Measurements from ENCODE around the gene ROBO2.

The ROBO2 gene

DNA sequence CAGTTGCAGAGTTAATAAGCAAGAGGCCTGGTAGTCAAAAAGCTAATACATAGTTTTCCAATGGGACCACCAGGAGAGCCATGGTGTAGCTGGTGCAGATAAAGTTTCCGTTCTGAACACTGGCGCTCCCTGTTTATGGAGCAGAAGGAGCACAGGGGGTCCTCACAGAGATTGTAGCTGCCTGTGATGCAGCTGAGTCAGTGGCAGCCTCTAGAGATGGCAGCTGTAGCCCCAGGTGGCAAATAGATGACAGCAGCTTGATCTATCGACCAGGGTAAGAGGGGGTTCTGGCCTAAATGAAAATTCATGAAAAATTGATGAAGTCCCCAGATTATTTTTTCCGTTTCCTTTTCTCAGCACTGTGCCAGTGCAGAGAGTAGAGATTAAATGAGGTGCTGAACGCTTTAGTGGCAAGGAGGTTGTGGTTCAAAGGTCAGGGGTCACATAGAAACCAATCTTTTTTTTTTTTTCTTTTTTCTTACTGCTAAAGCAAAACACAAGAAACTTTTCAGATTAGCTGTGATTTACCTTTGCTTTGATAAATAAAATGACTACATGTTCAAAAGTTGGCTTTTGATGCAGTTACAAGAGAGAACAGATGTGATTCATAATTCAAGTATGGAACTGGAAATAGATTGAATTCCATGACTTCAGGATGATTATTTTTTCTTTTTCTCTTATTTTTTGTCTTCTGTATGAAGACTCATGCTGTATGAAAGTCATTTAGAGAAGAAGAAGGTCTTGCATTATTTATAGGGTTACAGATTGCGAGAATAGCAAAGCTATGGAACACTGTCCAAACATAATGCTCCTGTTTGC lies 63.3 kb downstream of the ROBO2 start:
- Histone ChIP-seq H3K36me3 (ENCODE audit: control insufficient read depth, insufficient read depth, low read length) (no peaks in the 10 kb centered on the region), H3K9me3 (ENCODE audit: control insufficient read depth, low read length) (no peaks in the 10 kb centered on the region)
- WGBS, 2 experiments (ENCODE audit: insufficient coverage in 2 of 2), result 79 to 88% methylated on average over 4 to 5 of the region's 6 CpGs

DNA sequence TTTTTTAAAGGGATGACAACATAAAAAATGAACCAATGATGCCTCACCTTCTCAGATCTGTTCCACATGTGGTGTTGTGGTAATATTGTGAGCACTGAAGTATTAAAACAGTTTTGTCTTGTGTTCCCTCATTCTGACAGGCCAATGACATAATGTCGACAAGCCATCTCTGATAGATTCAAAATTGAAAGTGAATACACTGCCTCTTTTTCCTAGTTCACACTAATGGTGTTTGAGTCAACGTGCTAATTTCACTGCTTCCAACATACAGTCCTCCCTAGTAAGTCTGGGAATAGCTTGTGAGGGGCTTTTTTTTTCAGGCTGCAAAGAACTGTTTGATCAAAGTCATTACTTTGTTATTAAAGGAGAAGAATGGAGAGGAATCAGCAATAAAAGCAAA lies 82.8 kb downstream of the ROBO2 start:
- no CpG with 5 or more reads among the region's 2 CpGs for WGBS, 2 experiments (ENCODE audit: insufficient coverage in 2 of 2)
- no peaks in the 10 kb centered on the region for H3K36me3 ChIP-seq (ENCODE audit: control insufficient read depth, insufficient read depth, low read length)

More for the DNA sequence above, 63.3 kb downstream of the ROBO2 start:
- Histone ChIP-seq H3K4me3 (ENCODE audit: extremely low read depth, insufficient read depth, low read length, poor library complexity, severe bottlenecking) (no peak overlapping the region), H3K27ac (ENCODE audit: low read depth, low read length, severe bottlenecking) (no peak overlapping the region), H3K4me1 (ENCODE audit: control insufficient read depth, insufficient read depth, low read length, poor library complexity, severe bottlenecking) (no peaks in the 10 kb centered on the region)

GRCh38 chr3:77125966-77126365 lies 86.1 kb downstream of the ROBO2 start:
- H3K4me3 ChIP-seq (ENCODE audit: extremely low read depth, insufficient read depth, low read length, poor library complexity, severe bottlenecking), result no peak overlapping the region

More for the DNA sequence above, 82.8 kb downstream of the ROBO2 start:
- Histone ChIP-seq H3K9me3 (ENCODE audit: control insufficient read depth, low read length) (no peaks in the 10 kb centered on the region), H3K4me1 (ENCODE audit: control insufficient read depth, insufficient read depth, low read length, poor library complexity, severe bottlenecking) (no peaks in the 10 kb centered on the region), H3K4me3 (ENCODE audit: extremely low read depth, insufficient read depth, low read length, poor library complexity, severe bottlenecking) (no peak overlapping the region), H3K27ac (ENCODE audit: low read depth, low read length, severe bottlenecking) (no peak overlapping the region)

DNA sequence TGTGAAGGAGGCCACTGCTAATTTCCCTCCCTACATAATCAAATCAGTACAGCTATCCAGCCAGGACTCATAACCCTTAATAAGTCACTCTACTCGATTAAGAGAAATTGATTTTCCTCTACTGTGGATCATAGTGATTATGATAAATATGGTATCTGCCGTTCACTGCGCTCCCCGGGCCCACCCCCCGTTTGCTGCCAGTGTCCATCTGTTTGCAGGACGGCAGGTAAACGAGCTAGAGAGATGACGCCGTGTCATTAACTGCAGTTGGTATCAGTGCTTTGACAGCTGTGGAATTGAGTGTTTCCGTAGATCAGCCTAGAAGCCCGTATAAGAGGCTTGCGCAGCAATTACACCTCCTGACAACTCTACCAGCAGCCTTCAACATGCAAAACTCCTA lies 94.9 kb downstream of the ROBO2 start:
- Histone ChIP-seq H3K36me3 (ENCODE audit: control insufficient read depth, insufficient read depth, low read length) (no peaks in the 10 kb centered on the region), H3K4me3 (ENCODE audit: extremely low read depth, insufficient read depth, low read length, poor library complexity, severe bottlenecking) (no peak overlapping the region), H3K9me3 (ENCODE audit: control insufficient read depth, low read length) (no peaks in the 10 kb centered on the region), H3K4me1 (ENCODE audit: control insufficient read depth, insufficient read depth, low read length, poor library complexity, severe bottlenecking) (no peaks in the 10 kb centered on the region), H3K27ac (ENCODE audit: low read depth, low read length, severe bottlenecking) (no peak overlapping the region)
- WGBS, 2 experiments (ENCODE audit: insufficient coverage in 2 of 2), result 90 to 94% methylated on average over 7 to 8 of the region's 12 CpGs

More at GRCh38 chr3:77125966-77126365, 86.1 kb downstream of the ROBO2 start:
- no CpG with 5 or more reads among the region's 3 CpGs for WGBS, 2 experiments (ENCODE audit: insufficient coverage in 2 of 2)
- Histone ChIP-seq H3K36me3 (ENCODE audit: control insufficient read depth, insufficient read depth, low read length) (no peaks in the 10 kb centered on the region), H3K4me1 (ENCODE audit: control insufficient read depth, insufficient read depth, low read length, poor library complexity, severe bottlenecking) (no peaks in the 10 kb centered on the region), H3K27ac (ENCODE audit: low read depth, low read length, severe bottlenecking) (no peak overlapping the region), H3K9me3 (ENCODE audit: control insufficient read depth, low read length) (no peaks in the 10 kb centered on the region)

- Histone ChIP-seq H3K4me1 (ENCODE audit: control insufficient read depth, insufficient read depth, low read length, poor library complexity, severe bottlenecking) (no peaks in the 10 kb centered on the region), H3K9me3 (ENCODE audit: control insufficient read depth, low read length) (no peaks in the 10 kb centered on the region), H3K4me3 (ENCODE audit: extremely low read depth, insufficient read depth, low read length, poor library complexity, severe bottlenecking) (no peak overlapping the region), H3K36me3 (ENCODE audit: control insufficient read depth, insufficient read depth, low read length) (no peaks in the 10 kb centered on the region), H3K27ac (ENCODE audit: low read depth, low read length, severe bottlenecking) (no peak overlapping the region)
- 77 to 93% methylated on average over 4 to 5 of the region's 5 CpGs for WGBS, 2 experiments (ENCODE audit: insufficient coverage in 2 of 2)
These were observed 97.7 kb downstream of the ROBO2 start for GRCh38 chr3:77137559-77137958.

DNA sequence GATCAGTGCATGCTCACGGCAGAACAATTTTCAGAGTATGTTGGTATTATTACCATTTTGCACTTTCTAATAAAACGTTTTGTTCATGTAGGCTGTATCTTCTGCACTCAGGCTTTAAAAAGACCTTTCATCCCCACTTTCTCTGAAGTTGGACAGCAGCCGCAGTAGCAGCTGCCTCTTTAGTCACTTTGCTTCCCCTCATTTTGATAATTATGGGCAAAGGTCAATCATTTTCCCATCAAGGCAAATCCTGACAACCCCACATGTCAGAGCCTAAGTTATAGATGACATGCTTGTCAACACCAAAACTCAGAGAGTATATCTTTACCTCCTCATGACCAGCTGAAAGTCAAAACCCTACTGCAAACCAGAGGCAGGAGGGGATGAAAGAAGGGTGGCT lies 99.7 kb downstream of the ROBO2 start:
- Histone ChIP-seq H3K27ac (ENCODE audit: low read depth, low read length, severe bottlenecking) (no peak overlapping the region), H3K9me3 (ENCODE audit: control insufficient read depth, low read length) (no peaks in the 10 kb centered on the region), H3K36me3 (ENCODE audit: control insufficient read depth, insufficient read depth, low read length) (no peaks in the 10 kb centered on the region), H3K4me1 (ENCODE audit: control insufficient read depth, insufficient read depth, low read length, poor library complexity, severe bottlenecking) (no peaks in the 10 kb centered on the region), H3K4me3 (ENCODE audit: extremely low read depth, insufficient read depth, low read length, poor library complexity, severe bottlenecking) (no peak overlapping the region)
- 69 to 93% methylated on average over 2 of the region's 3 CpGs for WGBS, 2 experiments (ENCODE audit: insufficient coverage in 2 of 2)

DNA sequence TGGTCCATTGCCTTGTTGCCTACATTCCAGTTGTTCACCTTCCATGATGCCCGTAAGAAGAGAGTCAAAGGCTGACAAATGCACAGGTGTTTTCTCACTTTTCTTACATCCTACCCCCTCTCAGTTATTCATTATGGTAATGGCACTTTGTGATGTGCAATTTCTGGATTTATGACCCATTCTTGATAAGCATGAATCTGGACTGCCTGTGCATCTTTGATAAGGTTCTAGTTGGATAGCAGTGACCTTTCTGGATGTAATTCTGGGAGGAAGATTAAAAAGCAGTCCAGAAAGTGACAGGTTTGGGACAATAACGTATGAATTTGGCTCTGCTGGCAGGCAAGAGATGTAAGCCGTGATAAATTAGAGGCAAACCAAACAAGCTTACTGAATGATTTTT lies 101.5 kb downstream of the ROBO2 start:
- Histone ChIP-seq H3K4me1 (ENCODE audit: control insufficient read depth, insufficient read depth, low read length, poor library complexity, severe bottlenecking) (no peaks in the 10 kb centered on the region), H3K4me3 (ENCODE audit: extremely low read depth, insufficient read depth, low read length, poor library complexity, severe bottlenecking) (no peak overlapping the region), H3K9me3 (ENCODE audit: control insufficient read depth, low read length) (no peaks in the 10 kb centered on the region), H3K36me3 (ENCODE audit: control insufficient read depth, insufficient read depth, low read length) (no peaks in the 10 kb centered on the region), H3K27ac (ENCODE audit: low read depth, low read length, severe bottlenecking) (no peak overlapping the region)
- 77 to 94% methylated on average over 2 of the region's 3 CpGs for WGBS, 2 experiments (ENCODE audit: insufficient coverage in 2 of 2)

DNA sequence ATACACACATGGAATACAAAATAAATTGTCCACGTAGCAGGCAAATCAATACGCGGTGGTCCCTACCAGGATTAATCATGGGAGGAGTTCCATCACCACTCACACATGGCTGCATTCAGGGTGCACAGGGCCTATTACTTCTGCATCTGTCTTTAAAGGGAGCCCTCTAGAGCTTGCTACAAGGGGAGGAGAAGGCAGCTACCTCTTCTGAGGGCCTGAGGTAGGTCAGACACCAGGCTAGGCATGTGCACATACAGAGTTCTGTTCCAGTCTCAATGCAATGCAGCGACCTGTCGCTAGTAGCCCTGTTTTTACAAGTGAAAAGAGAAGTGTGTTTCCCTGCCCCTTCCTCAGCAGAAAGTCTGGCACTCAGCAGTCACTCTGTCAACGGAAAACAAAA lies 102.7 kb downstream of the ROBO2 start:
- Histone ChIP-seq H3K4me3 (ENCODE audit: extremely low read depth, insufficient read depth, low read length, poor library complexity, severe bottlenecking) (no peak overlapping the region), H3K4me1 (ENCODE audit: control insufficient read depth, insufficient read depth, low read length, poor library complexity, severe bottlenecking) (no peaks in the 10 kb centered on the region), H3K9me3 (ENCODE audit: control insufficient read depth, low read length) (no peaks in the 10 kb centered on the region), H3K36me3 (ENCODE audit: control insufficient read depth, insufficient read depth, low read length) (no peaks in the 10 kb centered on the region), H3K27ac (ENCODE audit: low read depth, low read length, severe bottlenecking) (no peak overlapping the region)
- WGBS, 2 experiments (ENCODE audit: insufficient coverage in 2 of 2), result 78 to 83% methylated on average over 1 to 4 of the region's 6 CpGs

GRCh38 chr3:77146004-77146403 lies 106.1 kb downstream of the ROBO2 start:
- Histone ChIP-seq H3K4me1 (ENCODE audit: control insufficient read depth, insufficient read depth, low read length, poor library complexity, severe bottlenecking) (no peaks in the 10 kb centered on the region), H3K27ac (ENCODE audit: low read depth, low read length, severe bottlenecking) (no peak overlapping the region), H3K9me3 (ENCODE audit: control insufficient read depth, low read length) (no peaks in the 10 kb centered on the region), H3K4me3 (ENCODE audit: extremely low read depth, insufficient read depth, low read length, poor library complexity, severe bottlenecking) (no peak overlapping the region), H3K36me3 (ENCODE audit: control insufficient read depth, insufficient read depth, low read length) (no peaks in the 10 kb centered on the region)
- WGBS, 2 experiments (ENCODE audit: insufficient coverage in 2 of 2), result 75 to 100% methylated on average over 2 to 4 of the region's 7 CpGs

DNA sequence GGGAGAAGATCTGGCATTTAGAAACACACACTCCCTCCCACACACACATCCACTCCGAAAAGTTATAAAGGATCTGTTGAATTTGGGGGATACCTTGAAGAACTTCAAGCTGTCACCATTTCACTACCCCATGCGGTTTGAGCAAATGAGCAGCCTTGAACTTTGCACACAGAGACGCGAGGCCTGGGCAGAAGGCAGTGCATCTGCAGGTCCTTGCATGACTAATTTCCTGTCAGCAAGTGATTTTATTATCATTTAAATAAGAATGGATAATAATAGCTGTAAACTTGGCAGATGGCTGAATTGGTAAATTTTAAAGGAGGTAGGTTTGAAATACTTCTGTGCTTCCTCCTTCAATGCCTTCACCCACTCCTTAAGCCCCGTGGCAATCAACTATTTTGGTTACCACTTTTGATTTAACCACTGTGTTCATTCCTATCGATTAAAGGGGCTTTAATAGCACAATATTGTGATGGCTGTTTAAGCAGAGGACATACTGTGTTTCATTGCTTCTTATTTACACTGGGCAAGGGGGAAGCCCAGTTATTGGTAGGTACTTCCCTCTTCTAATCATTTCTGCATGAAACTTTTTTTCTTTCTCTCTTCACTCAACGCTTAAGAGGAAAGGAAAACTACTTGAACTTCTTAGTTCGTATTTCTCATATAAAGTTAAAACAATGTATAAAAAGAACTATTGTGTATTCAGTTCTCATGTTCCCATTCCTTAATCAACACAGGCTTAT lies 108.1 kb downstream of the ROBO2 start:
- no peaks in the 10 kb centered on the region for H3K36me3 ChIP-seq (ENCODE audit: control insufficient read depth, insufficient read depth, low read length)
- 83% methylated on average over 1 of the region's 8 CpGs; no CpG with 5 or more reads in 1 of the 2 experiments for WGBS, 2 experiments (ENCODE audit: insufficient coverage in 2 of 2)
- no peak overlapping the region for H3K4me3 ChIP-seq (ENCODE audit: extremely low read depth, insufficient read depth, low read length, poor library complexity, severe bottlenecking)
- no peaks in the 10 kb centered on the region for H3K4me1 ChIP-seq (ENCODE audit: control insufficient read depth, insufficient read depth, low read length, poor library complexity, severe bottlenecking)
- H3K9me3 ChIP-seq (ENCODE audit: control insufficient read depth, low read length), result no peaks in the 10 kb centered on the region
- H3K27ac ChIP-seq (ENCODE audit: low read depth, low read length, severe bottlenecking), result no peak overlapping the region

- Histone ChIP-seq H3K36me3 (ENCODE audit: control insufficient read depth, insufficient read depth, low read length) (no peaks in the 10 kb centered on the region), H3K9me3 (ENCODE audit: control insufficient read depth, low read length) (no peaks in the 10 kb centered on the region), H3K4me1 (ENCODE audit: control insufficient read depth, insufficient read depth, low read length, poor library complexity, severe bottlenecking) (no peaks in the 10 kb centered on the region), H3K27ac (ENCODE audit: low read depth, low read length, severe bottlenecking) (no peak overlapping the region), H3K4me3 (ENCODE audit: extremely low read depth, insufficient read depth, low read length, poor library complexity, severe bottlenecking) (no peak overlapping the region)
- 100% methylated on average over 1 of the region's 2 CpGs; no CpG with 5 or more reads in 1 of the 2 experiments for WGBS, 2 experiments (ENCODE audit: insufficient coverage in 2 of 2)
These were observed 109.5 kb downstream of the ROBO2 start for GRCh38 chr3:77149382-77149781.

Measured in mesodermal cell (in vitro differentiated cells).